HG02588 (cell line): Measurements from ENCODE around the gene CKM.
"Not testable (repeated sequence)": the region's sequence is repeated elsewhere in the genome, so short reads cannot be mapped to it uniquely, and the experiment has no call there.

Experiments used
- ATAC-seq: cut with Tn5 transposase; IDR thresholded peaks from one replicate; pipeline ENCODE4 v1.9.1; 2021; ENCODE audit warnings: mild to moderate bottlenecking, moderate library complexity; ENCODE audit not compliant: unreplicated experiment

CKM gene

GRCh38 chr19:45321848-45322247 is 827 bp downstream of the CKM start:
- no peak for ATAC-seq

GRCh38 chr19:45320997-45321775 is 1.5 kb downstream of the CKM start:
- no peak for ATAC-seq

GRCh38 chr19:45315304-45315703 is 7.4 kb downstream of the CKM start:
- no peak for ATAC-seq

- no peak for ATAC-seq
Observed at GRCh38 chr19:45314708-45315245, 7.9 kb downstream of the CKM start.

GRCh38 chr19:45312285-45312684 is 10.4 kb downstream of the CKM start:
- ATAC-seq, result not testable (repeated sequence)

- no peak for ATAC-seq
Observed at GRCh38 chr19:45311621-45312020, 11.1 kb downstream of the CKM start.

GRCh38 chr19:45309322-45309721 is 13.4 kb downstream of the CKM start:
- ATAC-seq, result not testable (repeated sequence)

GRCh38 chr19:45307361-45307760 is 15.3 kb downstream of the CKM start:
- ATAC-seq, result no peak

GRCh38 chr19:45306518-45307027 is 16.1 kb downstream of the CKM start:
- no peak for ATAC-seq

- no peak for ATAC-seq
Observed at GRCh38 chr19:45306040-45306439, 16.6 kb downstream of the CKM start.

- no peak for ATAC-seq
Observed at GRCh38 chr19:45305421-45305820, 17.3 kb downstream of the CKM start.

- ATAC-seq, result no peak
Observed at GRCh38 chr19:45305007-45305406, 17.7 kb downstream of the CKM start.

- no peak for ATAC-seq
Observed at GRCh38 chr19:45304141-45304926, 18.3 kb downstream of the CKM start.

- ATAC-seq, result no peak
Observed at GRCh38 chr19:45303269-45304060, 19.2 kb downstream of the CKM start.

GRCh38 chr19:45302416-45302815 is 20.3 kb downstream of the CKM start:
- ATAC-seq, result no peak

GRCh38 chr19:45299719-45300118 is 23.0 kb downstream of the CKM start:
- ATAC-seq, result no peak

GRCh38 chr19:45298264-45298663 is 24.4 kb downstream of the CKM start:
- ATAC-seq, result no peak

GRCh38 chr19:45297674-45298073 is 25.0 kb downstream of the CKM start:
- ATAC-seq, result no peak

- ATAC-seq, result no peak
Observed at GRCh38 chr19:45296355-45296754, 26.3 kb downstream of the CKM start.

GRCh38 chr19:45295873-45296272 is 26.8 kb downstream of the CKM start:
- no peak for ATAC-seq
